Measurements from ENCODE around the gene SIRPG.
"Not testable (repeated sequence)": the region's sequence is repeated elsewhere in the genome, so short reads cannot be mapped to it uniquely, and the experiment has no call there.

The SIRPG gene

DNA sequence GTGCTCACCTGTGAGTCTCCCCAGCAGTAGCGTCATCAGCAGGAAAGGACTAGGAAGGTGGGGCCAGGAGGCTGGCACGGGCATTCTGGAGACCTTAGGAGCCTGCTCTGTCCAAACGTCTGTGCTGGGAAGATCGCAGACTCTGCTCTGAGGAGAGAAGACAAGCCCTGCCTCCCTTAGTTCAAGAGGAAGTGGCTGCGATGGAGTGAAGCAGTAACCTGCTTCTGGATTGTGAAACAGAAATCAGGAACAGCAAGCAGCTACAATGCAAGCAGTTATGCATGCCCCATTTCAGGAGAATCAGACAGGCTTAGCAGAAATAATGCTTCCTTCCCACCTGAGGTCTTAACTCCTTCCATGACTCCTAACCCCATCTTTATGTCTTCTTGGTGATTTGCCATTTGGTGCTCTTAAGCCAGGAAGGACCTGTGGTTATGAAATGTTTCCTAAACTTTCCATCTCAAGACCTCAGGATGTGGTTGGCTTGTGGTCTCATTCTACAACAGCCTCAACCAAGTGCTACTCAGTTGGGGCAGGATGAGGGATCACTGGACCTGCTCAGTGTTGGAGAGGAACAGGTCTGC, 37.6 kb downstream of the SIRPG start, which contains the start of gene SIRPB1:
Gene SIRPB1, minus strand, starts transcription at position 149 of the 584 bp plus-strand sequence. Its CDS starts 65 bp downstream, at position 84.
- DNase-seq (ENCODE audit: low read depth, low spot score): peak; percentile 89
- H3K4me3 ChIP-seq (ENCODE audit: low read length): peak within 1 kb of the TSS; percentile 37

DNA sequence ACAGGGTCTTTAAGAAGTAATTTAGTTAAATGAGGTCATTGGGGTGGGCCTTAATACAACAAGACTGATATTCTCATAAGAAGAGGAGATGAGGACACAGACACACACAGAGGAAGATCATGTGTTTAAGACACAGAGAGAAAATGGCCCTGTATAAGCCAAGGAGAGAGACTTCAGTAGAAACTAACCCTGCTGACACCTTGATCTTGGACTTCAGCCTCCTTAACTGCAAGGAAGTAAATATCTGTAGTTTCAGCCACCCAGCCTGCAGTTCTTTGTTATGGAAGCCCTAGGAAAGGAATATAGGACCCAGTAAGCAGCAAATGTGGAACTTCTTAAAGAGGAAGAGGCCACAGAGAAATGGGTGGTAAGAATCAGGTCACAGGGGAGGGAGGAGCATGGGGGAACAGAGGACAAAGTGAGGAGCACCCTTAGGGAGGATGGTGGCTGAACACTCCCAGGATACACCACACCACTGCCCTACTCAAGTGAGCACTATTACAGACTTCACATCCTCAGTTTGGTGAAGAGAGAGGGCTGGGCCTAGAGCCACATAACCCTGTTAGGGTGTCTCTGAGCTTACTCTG, 38.5 kb downstream of the SIRPG start:
- H3K4me3 ChIP-seq (ENCODE audit: low read length): peak overlapping the region; percentile 37; the same call in 1 of the 2 replicates
- DNase-seq (ENCODE audit: low read depth, low spot score): no peak

DNA sequence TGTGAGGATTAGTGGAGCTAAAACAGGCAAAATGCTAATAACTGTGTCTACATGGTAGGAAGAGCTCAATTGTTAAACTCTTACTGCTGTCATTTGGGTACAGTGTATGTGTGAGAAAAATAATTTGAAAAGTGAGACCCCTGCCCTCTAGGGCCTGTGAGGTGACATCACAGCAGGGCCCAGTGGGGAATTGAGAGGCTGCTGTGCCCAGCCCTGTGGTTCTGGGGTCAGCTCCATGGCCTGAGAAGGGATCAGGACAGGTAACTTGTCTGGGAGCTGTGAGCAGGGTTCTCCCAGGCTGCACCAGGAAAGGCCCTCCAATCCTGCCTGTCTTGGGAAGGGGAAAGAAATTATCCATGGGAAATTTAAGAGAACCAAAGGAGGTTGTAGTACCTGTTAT, 39.1 kb downstream of the SIRPG start:
- H3K4me3 ChIP-seq (ENCODE audit: low read length): no peak overlapping the region
- DNase-seq (ENCODE audit: low read depth, low spot score): no peak

DNA sequence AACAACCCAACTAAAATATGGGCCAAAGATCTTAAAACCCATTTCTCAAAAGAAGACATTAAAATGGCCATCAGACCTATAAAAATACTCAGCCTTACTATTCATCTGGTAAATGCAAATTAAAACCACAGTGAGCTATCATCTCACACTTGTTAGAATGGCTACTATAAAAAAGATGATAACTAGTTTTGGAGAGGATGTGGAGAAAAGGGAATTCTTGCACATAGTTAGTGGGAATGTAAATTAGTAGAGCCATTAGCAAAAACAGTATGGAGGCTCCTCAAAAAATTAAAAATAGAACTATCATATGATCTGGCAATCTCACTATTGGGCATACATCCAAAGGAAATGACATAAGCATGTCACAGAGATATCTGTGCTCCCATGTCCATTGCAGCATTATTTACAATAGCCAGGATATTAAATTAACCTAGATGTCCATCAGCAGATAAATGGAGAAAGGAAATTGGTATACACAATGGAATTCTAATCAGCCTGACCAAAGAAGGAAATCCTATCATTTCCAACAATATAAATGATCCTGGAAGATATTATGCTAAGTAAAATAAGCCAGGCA, 40.6 kb downstream of the SIRPG start:
- no peak for DNase-seq (ENCODE audit: low read depth, low spot score)
- H3K4me3 ChIP-seq (ENCODE audit: low read length): no peak overlapping the region

DNA sequence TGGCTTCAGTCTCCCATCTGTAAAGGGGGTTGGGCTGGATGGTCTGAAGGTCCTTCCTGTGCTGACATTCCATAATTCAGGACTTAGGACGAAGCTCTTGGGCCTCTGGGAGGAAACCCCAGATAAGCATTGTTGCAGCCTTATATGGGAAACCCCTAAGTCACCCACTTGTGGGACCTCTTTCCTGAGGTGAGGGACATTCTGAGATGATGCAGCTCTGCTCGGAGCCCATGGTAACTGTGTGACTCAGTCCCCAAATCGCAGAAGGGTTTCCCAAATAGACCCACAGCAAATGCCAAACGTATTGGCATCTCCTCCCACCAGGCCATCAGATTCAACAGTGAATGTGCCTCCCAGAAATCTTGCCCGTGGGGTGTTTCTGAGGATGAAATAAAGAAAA, 47.2 kb downstream of the SIRPG start:
- not testable (repeated sequence) for DNase-seq (ENCODE audit: low read depth, low spot score); H3K4me3 ChIP-seq (ENCODE audit: low read length)

DNA sequence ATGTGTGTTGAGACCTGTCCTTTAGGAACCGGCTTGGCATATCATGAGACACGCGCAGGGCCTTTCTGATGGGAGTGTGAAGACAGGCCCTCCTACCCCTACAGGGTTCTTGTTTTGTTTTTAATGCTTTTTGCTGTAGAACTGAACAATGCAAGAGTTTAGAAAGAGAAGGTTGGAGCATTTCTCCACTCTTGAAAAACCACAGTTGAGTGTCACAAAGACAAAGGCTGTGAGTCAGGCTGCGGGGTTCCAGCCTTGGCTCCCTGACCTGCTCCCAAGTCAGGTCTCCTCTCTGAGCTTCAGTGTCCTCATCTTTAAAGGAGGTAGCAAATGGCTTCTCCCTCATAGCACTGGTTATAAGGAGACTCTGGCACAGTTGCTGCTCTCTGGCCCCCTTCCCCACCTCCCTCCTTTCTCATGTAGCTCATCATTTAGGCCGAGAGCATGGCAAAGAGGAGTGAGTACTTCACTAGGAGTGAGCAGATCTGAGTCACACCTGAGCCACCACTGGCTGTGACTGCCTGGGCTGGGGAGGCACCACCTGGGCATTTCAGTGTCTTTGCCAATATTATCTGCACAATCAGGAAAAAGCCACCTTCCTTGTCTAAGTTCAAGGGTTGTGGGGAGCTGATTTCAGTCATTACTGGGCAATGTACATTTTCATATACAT, 48.8 kb downstream of the SIRPG start:
- not testable (repeated sequence) for H3K4me3 ChIP-seq (ENCODE audit: low read length); DNase-seq (ENCODE audit: low read depth, low spot score)

DNA sequence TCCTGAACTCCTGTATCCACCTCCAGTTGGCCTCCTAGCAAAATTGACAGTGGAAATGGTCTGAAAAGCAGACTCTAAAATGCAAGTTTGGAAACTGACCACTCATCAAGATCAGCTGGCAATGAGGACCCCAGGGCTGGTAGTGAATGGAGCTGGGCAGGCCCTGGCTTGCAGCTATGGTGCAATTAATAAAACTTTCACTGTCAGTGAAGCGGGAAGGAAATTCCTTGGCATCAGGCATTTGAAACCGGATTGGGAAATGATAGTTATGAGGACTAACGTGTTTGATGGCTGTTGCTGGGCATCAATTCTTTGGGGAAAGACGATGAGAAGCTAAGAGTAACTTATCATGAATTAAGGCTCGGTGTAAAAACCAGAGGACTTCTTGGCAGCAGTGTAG, 56.8 kb downstream of the SIRPG start:
- no peak overlapping the region for H3K4me3 ChIP-seq (ENCODE audit: low read length)
- no peak for DNase-seq (ENCODE audit: low read depth, low spot score)

DNA sequence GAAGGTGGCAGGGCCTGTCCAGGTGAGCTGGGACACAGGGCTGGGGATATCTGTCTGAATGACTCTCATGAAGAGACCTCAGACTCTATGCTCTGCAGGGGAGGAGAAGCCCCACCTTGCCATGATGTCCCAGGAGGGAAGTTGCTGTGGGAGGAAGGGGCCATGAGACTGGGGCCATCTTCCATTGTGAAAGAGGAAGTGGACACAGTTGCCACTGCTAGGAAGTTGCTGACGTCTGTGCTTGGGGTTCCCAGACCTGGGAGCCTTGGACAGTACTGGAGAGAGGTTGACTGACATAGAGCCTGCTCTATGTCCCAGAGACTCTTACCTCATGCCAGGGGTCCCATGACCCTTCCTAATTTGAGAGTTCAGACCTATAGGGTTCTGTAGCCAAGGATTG, 62.2 kb downstream of the SIRPG start:
- no peak overlapping the region for H3K4me3 ChIP-seq (ENCODE audit: low read length)
- DNase-seq (ENCODE audit: low read depth, low spot score): no peak

DNA sequence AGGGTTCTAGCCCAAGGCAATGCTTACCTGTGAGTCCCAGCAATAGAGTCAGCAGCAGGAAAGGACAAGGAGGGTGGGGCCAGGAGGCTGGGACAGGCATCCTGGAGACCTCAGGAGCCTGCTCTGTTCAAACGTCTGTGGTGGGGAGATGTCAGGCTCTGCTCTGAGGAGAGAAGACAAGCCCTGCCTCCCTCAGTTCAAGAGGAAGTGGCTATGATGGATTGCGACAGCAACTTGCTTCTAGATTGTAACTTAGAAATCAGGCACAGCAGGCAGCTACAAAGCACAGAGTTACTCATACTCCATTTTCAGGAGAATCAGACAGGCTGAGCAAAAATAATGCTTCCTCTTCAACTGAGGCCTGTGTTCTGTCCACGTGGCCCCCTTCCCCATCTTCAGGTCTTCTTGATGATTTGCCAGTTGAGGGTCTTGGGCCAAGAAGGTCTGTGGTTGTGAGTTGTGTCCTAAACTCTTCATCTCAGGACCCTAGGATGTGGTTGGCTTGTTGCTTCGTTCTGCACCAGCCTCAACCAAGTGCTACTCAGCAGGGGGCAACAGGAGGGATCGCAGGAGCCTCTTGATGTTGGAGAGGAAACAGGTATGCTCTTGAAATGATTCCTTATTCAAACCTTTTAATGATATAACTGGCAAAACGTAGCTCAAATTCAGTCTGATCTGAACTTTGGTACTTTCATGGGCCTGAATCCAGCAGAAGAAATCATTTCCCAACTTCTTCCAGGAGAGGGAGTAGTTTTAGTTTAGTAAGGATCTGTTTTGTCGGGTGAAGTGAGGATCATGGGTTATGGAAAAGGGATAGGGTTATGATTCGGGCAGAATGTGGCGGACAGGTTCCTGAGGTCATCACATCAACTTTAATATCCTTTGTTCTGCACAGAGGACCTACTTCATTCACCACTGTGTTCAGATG, 68.8 kb downstream of the SIRPG start:
- peak; percentile 84 for DNase-seq (ENCODE audit: low read depth, low spot score)
- H3K4me3 ChIP-seq (ENCODE audit: low read length): peak overlapping the region; percentile 37

DNA sequence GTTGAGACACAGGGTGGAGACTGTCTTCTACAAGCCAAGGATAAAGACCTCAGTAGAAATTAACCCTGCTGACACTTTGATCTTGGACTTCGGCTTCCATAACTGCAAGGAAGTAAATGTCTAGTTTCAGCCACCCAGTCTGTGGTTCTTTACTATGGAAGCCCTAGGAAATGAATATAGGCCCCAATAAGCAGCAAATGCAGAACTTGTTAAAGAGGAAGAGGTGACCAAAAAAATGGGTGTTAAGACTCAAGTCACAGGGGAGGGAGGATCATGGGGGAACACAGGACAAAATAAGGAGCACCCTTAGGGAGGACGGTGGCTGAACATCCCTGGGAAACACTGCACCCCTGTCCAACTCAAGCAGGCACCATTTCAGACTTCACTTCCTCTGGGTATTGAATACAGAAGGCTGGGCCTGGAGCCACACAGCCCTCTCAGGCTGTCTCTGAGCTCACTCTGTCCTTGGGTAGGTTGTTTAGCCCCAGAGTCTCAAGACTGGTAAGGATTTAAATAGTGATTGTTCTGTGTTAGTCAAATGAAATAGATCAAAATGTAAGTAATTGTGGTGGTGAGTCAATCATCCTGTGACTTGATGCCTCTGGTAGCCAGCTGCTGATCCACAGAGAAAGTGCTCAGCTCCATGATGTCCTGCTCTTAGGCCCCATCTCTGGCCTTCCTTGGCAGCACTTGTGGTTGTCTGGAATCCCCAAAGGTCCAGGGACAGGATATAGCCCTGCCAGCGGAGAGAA, 69.6 kb downstream of the SIRPG start:
- DNase-seq (ENCODE audit: low read depth, low spot score): no peak
- peak overlapping the region; percentile 37 for H3K4me3 ChIP-seq (ENCODE audit: low read length)

DNA sequence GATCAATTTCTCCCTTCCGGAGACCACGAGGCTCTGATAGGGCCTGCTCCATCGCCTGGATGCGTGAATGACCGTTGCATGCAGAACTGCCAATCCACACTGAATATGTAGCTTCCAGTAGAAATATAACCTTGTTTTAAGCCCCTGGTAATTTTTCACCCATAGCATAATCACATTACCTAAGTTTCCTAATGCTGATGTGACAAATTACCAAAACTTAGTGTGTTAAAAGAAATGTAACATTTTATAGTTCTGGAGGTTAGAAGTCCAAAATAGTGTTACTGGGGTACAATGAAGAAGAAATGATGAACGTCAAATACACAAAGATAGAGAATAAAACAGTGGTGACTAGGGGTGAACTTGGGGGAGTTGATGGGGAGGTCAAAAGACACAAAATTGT, 78.1 kb downstream of the SIRPG start:
- no peak overlapping the region for H3K4me3 ChIP-seq (ENCODE audit: low read length)
- DNase-seq (ENCODE audit: low read depth, low spot score): no peak
